Neuronal stem cell (in vitro differentiated cells): ENCODE results near the gene ELOVL7.
"Not testable (repeated sequence)": the region's sequence is repeated elsewhere in the genome, so short reads cannot be mapped to it uniquely, and the experiment has no call there.

ENCODE experiments used
- DNase-seq: peaks from one replicate; pipeline ENCODE4 v3.0.0-alpha.2; 2013; ENCODE audit warnings: low spot score
- H2AFZ ChIP-seq: one replicate; pipeline ENCODE4 v1.6.1; 2013; ENCODE audit warnings: mild to moderate bottlenecking, low read length, inconsistent platforms
- H2AK5ac ChIP-seq: 2 replicates; pipeline ENCODE4 v1.6.1; 2013; ENCODE audit warnings: low read depth, mild to moderate bottlenecking, inconsistent platforms, low read length, moderate library complexity, mixed read lengths
- H2BK120ac ChIP-seq: 2 replicates; pipeline ENCODE4 v1.6.1; 2013; ENCODE audit warnings: low read depth, mild to moderate bottlenecking, inconsistent platforms, low read length, moderate library complexity, mixed read lengths
- H2BK12ac ChIP-seq: one replicate; pipeline ENCODE4 v1.6.1; 2013; ENCODE audit warnings: low read length, inconsistent platforms
- H2BK15ac ChIP-seq: 2 replicates; pipeline ENCODE4 v1.6.1; 2013; ENCODE audit warnings: mild to moderate bottlenecking, low read length, inconsistent platforms, mixed read lengths
- H2BK5ac ChIP-seq: one replicate; pipeline ENCODE4 v1.6.1; 2013; ENCODE audit warnings: inconsistent platforms, mild to moderate bottlenecking, low read length, moderate library complexity
- H3K14ac ChIP-seq: one replicate; pipeline ENCODE4 v1.6.1; 2013; ENCODE audit warnings: low read length, inconsistent platforms
- H3K18ac ChIP-seq: 2 replicates; pipeline ENCODE4 v1.6.1; 2013; ENCODE audit warnings: low read length, inconsistent platforms
- H3K23ac ChIP-seq: 2 replicates; pipeline ENCODE4 v1.6.1; 2013; ENCODE audit warnings: low read depth, mild to moderate bottlenecking, mixed read lengths, low read length, inconsistent platforms; ENCODE audit not compliant: poor library complexity
- H3K27ac ChIP-seq: replicated peaks from 3 replicates; pipeline ENCODE4 v1.5.1; 2013; ENCODE audit warnings: low read length, inconsistent platforms
- H3K27me3 ChIP-seq, 3 experiments: 2 replicates each; pipeline ENCODE4 v1.6.1; 2013; ENCODE audit warnings: low read length in 3 of 3, mild to moderate bottlenecking in 2 of 3, inconsistent platforms in 1 of 3, low read depth in 1 of 3, mixed read lengths in 1 of 3, moderate library complexity in 1 of 3; ENCODE audit not compliant: control insufficient read depth in 3 of 3, insufficient read depth in 3 of 3
- H3K36me3 ChIP-seq, 2 donors: replicated peaks in 1 of 2; 2 replicates each; pipeline ENCODE4 v1.6.1; 2013; ENCODE audit warnings: low read length in 2 of 2; ENCODE audit not compliant: control insufficient read depth in 2 of 2, insufficient read depth in 2 of 2
- H3K4ac ChIP-seq: 2 replicates; pipeline ENCODE4 v1.6.1; 2013; ENCODE audit warnings: inconsistent platforms, mild to moderate bottlenecking, low read length, moderate library complexity
- H3K4me1 ChIP-seq, 2 donors: 1 replicate in 1 of 2; 2 replicates in 1 of 2; pipeline ENCODE4 v1.6.1; 2013; ENCODE audit warnings: low read length in 2 of 2, low read depth in 1 of 2; ENCODE audit not compliant: control insufficient read depth in 2 of 2, insufficient read depth in 1 of 2
- H3K4me2 ChIP-seq: one replicate; pipeline ENCODE4 v1.6.1; 2013; ENCODE audit warnings: mild to moderate bottlenecking, low read length, inconsistent platforms; ENCODE audit not compliant: insufficient read depth, poor library complexity, severe bottlenecking
- H3K4me3 ChIP-seq, 2 donors: 2 replicates each; pipeline ENCODE4 v1.5.1; 2013; ENCODE audit warnings: low read length in 2 of 2, mild to moderate bottlenecking in 2 of 2, inconsistent platforms in 1 of 2, moderate library complexity in 1 of 2
- H3K79me1 ChIP-seq: one replicate; pipeline ENCODE4 v1.6.1; 2013; ENCODE audit warnings: low read depth, mild to moderate bottlenecking, inconsistent platforms, low read length, moderate library complexity
- H3K9ac ChIP-seq: one replicate; pipeline ENCODE4 v1.6.1; 2013; ENCODE audit warnings: mild to moderate bottlenecking, low read depth, low read length, inconsistent platforms; ENCODE audit not compliant: poor library complexity
- H3K9me3 ChIP-seq, 2 donors: replicated peaks in 1 of 2; 2 replicates each; pipeline versions ENCODE3 to v1.6.1; 2013; ENCODE audit warnings: low read length in 2 of 2, mild to moderate bottlenecking in 2 of 2, inconsistent platforms in 1 of 2, low read depth in 1 of 2, mixed read lengths in 1 of 2, moderate library complexity in 1 of 2; ENCODE audit not compliant: control insufficient read depth in 2 of 2, insufficient read depth in 1 of 2
- H4K8ac ChIP-seq: one replicate; pipeline ENCODE4 v1.6.1; 2013; ENCODE audit warnings: low read depth, mild to moderate bottlenecking, inconsistent platforms, low read length, moderate library complexity
- H4K91ac ChIP-seq: one replicate; pipeline ENCODE4 v1.6.1; 2013; ENCODE audit warnings: low read length, low read depth, mild to moderate bottlenecking, inconsistent platforms; ENCODE audit not compliant: poor library complexity
- WGBS, 2 donors: extraction: QIAGEN DNeasy Blood & Tissue Kit; methylation state at CpG; one replicate each; pipeline ENCODE4 v1.1.7; 2013; ENCODE audit warnings: missing lambda C conversion rate in 2 of 2, mixed read lengths in 1 of 2; ENCODE audit not compliant: insufficient read length in 2 of 2, insufficient replicate concordance in 1 of 2; ENCODE audit errors: extremely low coverage in 2 of 2; 5-methylcytosine and 5-hydroxymethylcytosine counted together

Gene ELOVL7

GRCh38 chr5:60722416-60722815, 121.7 kb downstream of the ELOVL7 start:
- H4K91ac ChIP-seq = no peak overlapping the region
- H3K27me3 ChIP-seq = peaks cover 0 to 2% (median 0%) of the 10 kb centered on the region in 3 experiments
- H3K79me1 ChIP-seq = no peaks in the 10 kb centered on the region
- no peak overlapping the region for H3K14ac ChIP-seq
- no peak overlapping the region for H2BK120ac ChIP-seq
- no peak overlapping the region for H3K27ac ChIP-seq
- no peak overlapping the region for H2BK15ac ChIP-seq
- H3K36me3 ChIP-seq = no peaks in the 10 kb centered on the region
- H3K18ac ChIP-seq = no peak overlapping the region
- no peak overlapping the region for H2AK5ac ChIP-seq
- H4K8ac ChIP-seq = no peak overlapping the region
- no CpG with 5 or more reads among the region's 6 CpGs for WGBS, 2 donors
- no peaks in the 10 kb centered on the region for H3K4me1 ChIP-seq
- no peak overlapping the region for H2AFZ ChIP-seq
- H2BK12ac ChIP-seq = no peak overlapping the region
- DNase-seq = no peak
- no peak overlapping the region for H3K23ac ChIP-seq
- no peak overlapping the region for H3K4me2 ChIP-seq
- no peak overlapping the region for H3K9ac ChIP-seq
- H3K4me3 ChIP-seq = no peak overlapping the region
- no peak overlapping the region for H2BK5ac ChIP-seq
- H3K9me3 ChIP-seq = no peaks in the 10 kb centered on the region
- H3K4ac ChIP-seq = no peak overlapping the region

GRCh38 chr5:60719329-60719728, 124.7 kb downstream of the ELOVL7 start:
- H2AFZ ChIP-seq = no peak overlapping the region

DNA sequence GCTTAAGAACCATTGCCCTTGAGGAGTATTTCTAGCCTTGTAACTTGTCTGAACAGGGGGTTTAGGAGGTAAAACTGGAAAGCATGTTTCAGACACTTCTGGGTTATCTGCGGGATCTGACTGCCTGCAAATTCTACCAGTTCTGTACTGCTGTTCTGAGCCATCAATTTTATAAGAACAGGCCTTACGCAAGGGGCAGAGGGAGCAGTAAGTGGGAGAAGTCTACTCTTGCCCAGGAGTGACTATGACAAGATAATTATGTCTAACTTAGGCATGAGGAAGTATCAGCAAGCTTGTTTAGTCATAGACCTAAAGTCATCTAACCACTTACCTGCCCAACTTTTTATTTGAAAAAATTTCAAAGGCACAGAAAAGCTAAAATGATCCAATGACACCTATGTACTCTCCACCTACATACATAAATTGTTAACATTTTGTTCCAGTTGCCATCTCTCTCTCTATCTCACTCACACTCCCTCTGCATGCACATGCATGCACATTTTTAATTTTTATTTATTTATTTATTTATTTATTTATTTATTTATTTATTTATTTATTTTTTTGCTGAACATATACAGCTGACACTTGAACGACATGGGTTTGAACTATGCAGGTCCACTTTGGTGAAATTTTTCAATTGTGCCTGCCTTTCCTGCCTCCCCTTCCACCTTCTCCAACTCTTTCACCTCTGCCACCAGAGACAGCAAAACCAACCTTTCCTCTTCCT, 125.7 kb downstream of the ELOVL7 start:
- H2AK5ac ChIP-seq = no peak overlapping the region
- H3K9me3 ChIP-seq = no peaks in the 10 kb centered on the region
- H4K91ac ChIP-seq = no peak overlapping the region
- no peaks in the 10 kb centered on the region for H3K4me1 ChIP-seq
- no peaks in the 10 kb centered on the region for H3K36me3 ChIP-seq
- no peak overlapping the region for H4K8ac ChIP-seq
- H3K4me3 ChIP-seq = no peak overlapping the region
- no peak overlapping the region for H2BK5ac ChIP-seq
- no peak overlapping the region for H3K9ac ChIP-seq
- no peak overlapping the region for H2BK15ac ChIP-seq
- H3K23ac ChIP-seq = no peak overlapping the region
- no peak overlapping the region for H2BK120ac ChIP-seq
- H3K27ac ChIP-seq = no peak overlapping the region
- no peak overlapping the region for H2BK12ac ChIP-seq
- no peaks in the 10 kb centered on the region for H3K27me3 ChIP-seq
- WGBS, 2 donors = no CpG with 5 or more reads among the region's 3 CpGs
- H3K79me1 ChIP-seq = no peaks in the 10 kb centered on the region
- no peak overlapping the region for H3K4me2 ChIP-seq
- no peak overlapping the region for H3K18ac ChIP-seq
- no peak for DNase-seq
- no peak overlapping the region for H2AFZ ChIP-seq
- no peak overlapping the region for H3K4ac ChIP-seq
- no peak overlapping the region for H3K14ac ChIP-seq

More at GRCh38 chr5:60719329-60719728, 124.7 kb downstream of the ELOVL7 start:
- Histone ChIP-seq H3K4ac (no peak overlapping the region), H4K91ac (no peak overlapping the region), H3K9me3 (no peaks in the 10 kb centered on the region), H2BK12ac (no peak overlapping the region), H3K4me2 (no peak overlapping the region), H3K36me3 (no peaks in the 10 kb centered on the region), H3K4me3 (no peak overlapping the region), H2BK5ac (no peak overlapping the region), H2BK15ac (no peak overlapping the region), H3K79me1 (no peaks in the 10 kb centered on the region), H2BK120ac (no peak overlapping the region), H3K18ac (no peak overlapping the region), H3K14ac (no peak overlapping the region), H3K4me1 (no peaks in the 10 kb centered on the region), H3K9ac (no peak overlapping the region), H2AK5ac (no peak overlapping the region), H3K27ac (no peak overlapping the region), H4K8ac (no peak overlapping the region), H3K27me3 (no peaks in the 10 kb centered on the region), H3K23ac (no peak overlapping the region)
- no peak for DNase-seq

GRCh38 chr5:60715201-60715928, 128.7 kb downstream of the ELOVL7 start:
- H3K4ac ChIP-seq, H2AFZ ChIP-seq, H3K79me1 ChIP-seq, H3K4me1 ChIP-seq, H3K18ac ChIP-seq, H3K9me3 ChIP-seq, H3K27ac ChIP-seq, H3K36me3 ChIP-seq, H2BK120ac ChIP-seq, DNase-seq, H3K4me3 ChIP-seq, H2BK15ac ChIP-seq, H3K4me2 ChIP-seq, H4K91ac ChIP-seq, H3K27me3 ChIP-seq, H2AK5ac ChIP-seq, H2BK5ac ChIP-seq, H3K9ac ChIP-seq, H4K8ac ChIP-seq, H2BK12ac ChIP-seq, H3K23ac ChIP-seq, H3K14ac ChIP-seq: not testable (repeated sequence)
- WGBS, 2 donors = no CpG with 5 or more reads among the region's 3 CpGs
